Measurements from ENCODE around the gene APBB1IP.
"Not testable (repeated sequence)": the region's sequence is repeated elsewhere in the genome, so short reads cannot be mapped to it uniquely, and the experiment has no call there.

The APBB1IP gene

GRCh38 chr10:26445411-26446031 lies 7.4 kb downstream of the APBB1IP start:
- no peak for DNase-seq

DNA sequence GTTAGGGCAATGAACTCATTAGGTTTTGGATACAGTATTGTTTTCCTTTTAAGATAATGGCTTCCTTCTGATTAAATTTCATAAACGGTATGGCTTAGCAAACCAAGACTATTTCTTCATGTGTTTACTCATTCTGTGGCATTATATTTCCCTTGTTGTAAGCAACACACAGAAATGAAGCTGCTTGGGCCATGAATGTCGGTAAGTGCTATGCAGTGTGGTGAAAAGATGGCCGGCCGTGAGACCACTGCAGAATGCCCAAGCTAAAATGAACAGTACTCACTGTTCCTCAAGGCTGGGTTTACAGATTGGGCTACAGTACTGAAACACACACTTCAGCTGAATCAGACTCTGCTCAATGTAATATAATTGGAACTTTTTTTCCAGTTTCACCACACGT lies 8.1 kb downstream of the APBB1IP start:
- no peak for DNase-seq

DNA sequence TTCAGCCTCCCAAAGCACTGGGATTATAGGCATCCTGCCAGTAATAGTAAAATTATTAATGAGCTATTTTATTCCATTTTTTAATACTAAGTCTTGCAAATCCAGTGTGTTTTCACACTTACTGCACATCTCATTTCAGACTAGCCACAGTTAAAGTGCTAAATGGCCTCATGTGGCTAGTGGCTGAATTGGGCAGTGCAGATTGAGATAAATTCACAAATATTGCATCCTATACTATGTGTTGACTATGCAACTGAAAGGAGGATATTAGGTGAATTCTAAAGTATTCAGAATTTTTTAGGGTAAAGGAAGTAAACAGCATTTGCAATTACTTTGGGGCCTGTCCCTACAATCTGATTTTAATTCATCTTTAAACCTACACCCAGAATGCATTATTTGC lies 10.2 kb downstream of the APBB1IP start:
- no peak for DNase-seq

GRCh38 chr10:26448706-26449435 lies 10.7 kb downstream of the APBB1IP start:
- peak in 2 of 4 experiments; percentile 48 to 56 for DNase-seq

GRCh38 chr10:26449726-26450125 lies 11.6 kb downstream of the APBB1IP start:
- no peak for DNase-seq

GRCh38 chr10:26451903-26452302 lies 13.8 kb downstream of the APBB1IP start:
- DNase-seq: no peak

DNA sequence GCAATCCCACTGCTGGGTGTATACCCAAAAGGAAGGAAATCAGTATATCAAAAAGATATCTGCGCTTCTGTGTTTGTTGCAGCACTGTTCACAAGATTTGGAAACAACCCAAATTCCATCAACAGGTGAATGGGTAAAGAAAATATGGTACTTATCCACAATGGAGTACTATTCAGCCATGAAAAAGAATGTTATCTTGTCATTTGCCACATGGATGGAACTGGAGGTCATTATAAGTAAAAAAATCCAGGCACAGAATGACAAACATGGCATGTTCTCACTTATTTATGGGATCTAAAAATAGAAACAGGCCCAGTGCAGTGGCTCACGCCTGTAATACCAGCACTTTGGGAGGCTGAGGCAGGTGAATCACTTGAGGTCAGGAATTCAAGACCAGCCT lies 15.7 kb downstream of the APBB1IP start:
- DNase-seq: no peak

DNA sequence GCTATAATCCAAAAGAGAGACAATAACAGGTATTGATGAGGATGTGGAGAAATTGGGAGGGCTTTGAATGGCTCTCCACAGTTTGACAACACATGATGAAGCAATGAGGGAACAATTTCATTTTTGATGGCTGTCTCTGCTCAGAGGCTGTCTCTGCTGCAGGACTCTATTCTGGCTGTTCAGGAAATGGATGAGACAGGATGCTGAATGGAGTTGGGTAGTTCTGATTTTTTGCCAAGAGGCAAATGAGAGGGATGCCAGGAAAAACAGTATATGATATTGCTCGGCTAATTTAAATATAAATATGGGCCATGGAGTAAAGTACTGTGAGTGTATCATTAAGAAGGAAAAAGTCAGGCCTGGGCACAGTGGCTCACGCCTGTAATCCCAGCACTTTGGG lies 16.8 kb downstream of the APBB1IP start:
- DNase-seq: no peak

- DNase-seq: no peak
Observed at GRCh38 chr10:26455567-26456315, 17.6 kb downstream of the APBB1IP start.

DNA sequence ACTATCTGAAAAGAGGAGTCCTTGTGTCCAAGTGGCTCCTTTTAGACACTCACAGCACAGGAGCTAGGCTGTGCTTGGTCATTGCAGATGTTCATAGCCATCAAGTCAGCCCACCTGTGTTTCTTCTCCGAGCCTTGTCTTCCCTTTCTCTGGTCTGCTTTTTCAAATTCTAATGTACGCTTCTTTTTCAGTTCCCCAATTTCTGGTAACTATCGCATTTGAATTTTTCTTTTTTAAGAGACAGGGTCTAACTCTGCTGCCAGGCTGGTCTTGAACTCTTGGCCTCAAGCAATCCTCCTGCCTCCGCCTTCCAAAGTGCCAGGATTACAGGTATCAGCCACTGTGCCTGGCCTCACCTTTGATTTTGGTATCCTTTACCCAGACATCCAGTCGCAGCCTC lies 18.9 kb downstream of the APBB1IP start:
- DNase-seq: no peak

DNA sequence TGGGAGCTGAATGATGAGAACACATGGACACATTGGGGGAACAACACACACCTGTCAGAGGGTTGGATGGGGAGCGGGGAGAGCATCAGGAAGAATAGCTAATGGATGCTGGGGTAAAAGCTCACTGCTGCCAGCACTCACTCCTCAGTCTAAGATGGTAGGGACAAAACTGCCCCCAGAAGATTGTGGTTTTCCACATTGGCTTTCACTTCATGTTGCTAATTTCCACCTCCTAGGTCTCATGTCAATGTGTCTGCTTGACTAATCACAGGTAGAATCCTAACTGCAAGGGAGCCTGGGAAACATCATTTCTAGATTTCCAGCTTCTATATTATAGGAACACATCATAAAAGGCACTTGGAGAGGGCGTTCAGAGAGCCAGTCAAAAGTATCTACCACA lies 22.6 kb downstream of the APBB1IP start:
- no peak for DNase-seq

DNA sequence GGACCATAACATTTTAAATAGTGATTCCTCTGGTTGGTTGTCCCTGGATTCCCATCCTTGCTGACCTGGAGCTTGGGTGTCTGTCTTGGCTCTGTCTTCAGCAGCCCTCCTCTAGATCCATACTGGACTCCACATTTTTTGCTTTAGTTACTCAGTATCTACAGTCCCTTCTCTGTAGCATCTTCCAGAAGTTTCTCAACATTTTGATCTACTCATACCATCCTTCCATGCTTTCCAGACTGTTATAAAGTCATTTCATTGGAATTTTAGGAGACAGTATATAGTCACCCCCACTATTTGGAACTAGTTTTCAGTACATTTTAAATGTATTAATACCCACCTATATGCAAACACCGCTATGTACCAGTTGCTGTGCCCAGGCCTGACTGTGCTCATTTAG lies 25.8 kb downstream of the APBB1IP start:
- no peak for DNase-seq

- DNase-seq: no peak
Observed at GRCh38 chr10:26464632-26465280, 26.6 kb downstream of the APBB1IP start.

- not testable (repeated sequence) for DNase-seq
Observed at GRCh38 chr10:26466531-26466930, 28.4 kb downstream of the APBB1IP start.

- DNase-seq: no peak
Observed at GRCh38 chr10:26467639-26468038, 29.5 kb downstream of the APBB1IP start.

DNA sequence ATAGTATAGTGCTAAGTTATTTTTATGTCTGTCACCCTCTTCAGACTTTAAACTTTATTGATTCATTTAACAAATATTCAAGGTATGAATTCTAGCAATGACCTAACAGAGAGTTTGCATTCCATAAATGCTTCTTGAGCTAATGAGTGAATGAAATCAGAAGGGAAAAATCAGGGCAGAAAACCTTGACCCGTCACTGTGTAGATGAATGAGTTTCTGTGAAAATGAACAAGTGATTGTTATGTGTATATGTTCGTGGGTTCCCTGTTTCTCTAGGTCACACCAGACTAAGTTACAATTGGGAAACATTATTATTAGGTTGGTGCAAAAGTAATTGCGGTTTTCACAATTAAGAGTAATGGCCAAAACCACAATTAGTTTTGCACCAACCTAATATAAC lies 30.1 kb downstream of the APBB1IP start:
- DNase-seq: no peak

DNA sequence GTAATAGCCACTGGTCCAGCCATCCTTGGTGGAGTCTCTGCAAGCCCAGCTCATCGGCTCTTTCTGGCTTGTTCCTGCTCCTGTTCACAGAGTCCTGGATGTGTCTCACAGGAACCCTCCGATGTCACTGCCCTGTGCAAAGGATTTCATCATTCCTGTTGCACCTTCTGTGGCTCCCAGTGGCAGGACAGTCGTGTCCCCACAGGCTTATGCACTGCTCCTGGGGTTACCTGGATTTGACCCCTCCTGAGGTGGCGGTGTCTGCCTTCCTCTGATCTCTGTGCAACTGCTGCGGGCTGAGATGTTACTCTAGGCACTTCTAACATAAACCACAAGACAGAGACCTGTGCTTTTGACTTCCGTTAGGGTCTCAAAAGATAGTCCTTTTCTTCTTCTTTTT lies 30.6 kb downstream of the APBB1IP start:
- DNase-seq: no peak

DNA sequence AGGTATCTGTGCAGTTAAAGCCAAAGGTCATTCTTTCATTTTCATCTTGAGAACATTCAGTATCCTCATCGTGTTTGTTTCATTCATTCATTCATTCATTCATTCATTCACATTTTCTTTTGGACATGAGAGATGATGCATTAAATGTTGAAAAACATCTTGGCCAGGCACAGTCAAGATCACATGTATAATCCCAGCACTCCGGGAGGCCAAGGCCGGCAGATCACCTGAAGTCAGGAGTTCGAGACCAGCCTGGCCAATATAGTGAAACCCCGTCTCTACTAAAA lies 34.3 kb downstream of the APBB1IP start:
- DNase-seq: no peak

GRCh38 chr10:26474026-26474425 lies 35.9 kb downstream of the APBB1IP start:
- DNase-seq: no peak

DNA sequence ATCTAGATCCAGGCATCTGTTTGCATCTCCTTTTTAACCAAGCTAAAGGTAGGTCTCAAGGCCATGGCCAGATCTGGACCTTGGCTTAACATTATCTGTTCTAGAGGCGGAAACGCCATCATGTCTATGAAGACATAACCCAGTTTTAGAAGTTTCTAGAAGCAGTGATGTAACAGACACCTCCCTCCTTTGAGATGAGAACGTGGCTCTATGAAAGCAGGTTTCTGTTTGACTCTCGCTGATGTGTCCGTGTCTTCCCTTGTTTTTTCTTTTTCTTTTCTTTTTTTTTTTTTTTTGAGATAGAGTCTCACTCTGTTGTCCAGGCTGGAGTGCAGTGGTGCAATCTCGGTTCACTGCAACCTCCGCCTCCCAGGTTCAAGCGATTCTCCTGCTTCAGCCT lies 36.7 kb downstream of the APBB1IP start:
- not testable (repeated sequence) for DNase-seq

DNA sequence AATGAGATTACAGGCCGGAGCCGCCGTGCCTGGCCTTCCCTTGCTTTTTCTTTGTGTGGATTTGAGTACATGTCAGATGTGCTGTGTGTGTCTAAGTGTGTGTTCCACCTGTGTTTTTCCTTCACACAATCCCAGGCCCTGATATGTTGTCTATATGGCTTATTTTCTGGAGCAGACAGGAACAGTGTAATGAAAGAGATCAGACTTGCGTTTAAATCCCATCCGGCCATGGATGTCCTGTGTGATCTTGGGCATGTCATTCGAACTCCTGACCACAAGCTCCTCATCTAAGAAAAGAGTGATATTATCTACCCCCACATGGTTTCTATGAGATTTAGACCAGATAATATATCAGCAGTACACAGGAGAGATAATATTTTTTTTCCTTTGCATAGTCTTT lies 37.2 kb downstream of the APBB1IP start:
- DNase-seq: no peak

GRCh38 chr10:26477501-26477900 lies 39.4 kb downstream of the APBB1IP start:
- DNase-seq: no peak

DNA sequence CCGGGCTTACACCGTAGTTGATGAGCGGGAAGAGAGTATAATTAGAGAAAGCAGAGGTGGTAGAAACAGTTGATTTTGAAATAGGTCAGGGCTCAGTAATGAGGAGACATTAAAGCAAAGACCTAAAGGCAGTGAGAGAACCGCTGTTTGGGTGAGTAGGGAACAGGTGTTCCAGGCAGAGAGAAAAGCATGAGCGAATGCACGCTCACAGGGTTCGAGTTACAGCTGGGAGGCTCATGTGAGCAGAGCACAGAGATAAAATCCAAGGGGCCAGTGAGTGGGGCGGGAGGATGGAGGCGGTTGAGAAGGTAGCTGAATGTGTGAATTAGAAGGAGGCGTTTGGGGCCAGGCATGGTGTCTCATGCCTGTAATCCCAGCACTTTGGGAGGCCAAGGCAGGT lies 39.9 kb downstream of the APBB1IP start:
- DNase-seq: no peak

Measured in activated CD4-positive, CD25-positive, alpha-beta regulatory T cell (primary cell).